Measurements from ENCODE around the gene SAMD4A.

The SAMD4A gene

DNA sequence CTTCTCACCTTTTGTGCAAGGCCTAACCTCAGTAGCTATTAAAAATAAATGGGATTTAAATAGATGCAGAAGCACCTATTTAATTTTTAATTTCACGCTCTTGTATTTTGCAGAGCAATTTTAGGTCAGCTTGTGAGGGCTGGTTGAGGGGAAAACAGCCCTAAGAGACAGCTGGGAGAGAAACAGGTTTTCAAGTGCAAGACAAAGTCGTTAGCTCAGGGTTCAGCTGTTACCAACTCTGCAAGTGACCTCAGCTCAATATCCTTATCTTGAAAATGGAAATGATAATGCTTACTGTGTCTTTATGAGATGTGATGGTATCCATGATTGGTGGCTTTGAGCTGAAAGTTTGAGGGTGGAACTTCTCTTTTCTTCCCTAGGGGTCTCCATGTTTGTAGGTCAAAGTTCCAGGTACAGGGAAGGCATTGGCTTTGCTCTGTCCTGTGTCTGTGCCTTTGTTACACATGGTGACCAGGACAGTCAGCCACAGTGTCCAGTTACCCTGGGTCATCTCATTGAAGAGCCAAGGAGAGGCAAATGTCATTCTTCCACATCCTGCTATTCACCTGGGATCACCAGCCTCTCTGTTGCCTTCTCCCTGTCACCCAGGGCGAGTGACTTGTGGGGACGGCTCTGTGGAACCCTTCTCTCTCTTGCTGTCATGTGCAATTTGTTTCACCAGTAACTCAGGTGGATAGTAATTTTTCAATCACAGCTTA, 100.3 kb downstream of the SAMD4A start:
- Histone ChIP-seq H3K9ac (ENCODE audit: low read length) (no peak overlapping the region), H3K23ac (ENCODE audit: low read length) (no peak overlapping the region), H3K4me1 (ENCODE audit: control insufficient read depth in 1 of 2, insufficient read depth in 2 of 2, low read length in 2 of 2) (peaks cover 23 to 39% of the 10 kb centered on the region in 2 experiments), H2BK120ac (ENCODE audit: insufficient read depth, low read length, poor library complexity) (no peak overlapping the region), H3K4me2 (ENCODE audit: low read length) (no peak overlapping the region), H2BK12ac (ENCODE audit: low read length) (no peak overlapping the region), H4K12ac (ENCODE audit: low read depth, low read length) (no peak overlapping the region), H4K8ac (ENCODE audit: low read depth, low read length) (no peak overlapping the region), H3K79me1 (ENCODE audit: low read length) (peaks cover 20% of the 10 kb centered on the region), H3K4me3 (ENCODE audit: low read depth, low read length) (no peak overlapping the region), H2BK5ac (ENCODE audit: low read depth, low read length, poor library complexity) (no peak overlapping the region), H2AFZ (ENCODE audit: insufficient read depth, low read length, poor library complexity) (no peak overlapping the region), H3K9me3 (ENCODE audit: insufficient read depth, low read depth, low read length) (no peaks in the 10 kb centered on the region), H3K4ac (ENCODE audit: low read depth, low read length) (no peak overlapping the region), H3K18ac (ENCODE audit: low read length) (no peak overlapping the region), H3K14ac (ENCODE audit: low read length) (no peak overlapping the region), H3K27ac (ENCODE audit: low read depth, low read length) (no peak overlapping the region), H3K36me3 (ENCODE audit: control insufficient read depth in 1 of 2, insufficient read depth in 2 of 2, low read length in 2 of 2) (peaks cover 0 to 2% of the 10 kb centered on the region in 2 experiments), H4K91ac (ENCODE audit: low read depth, low read length) (no peak overlapping the region), H3K79me2 (ENCODE audit: control insufficient read depth, insufficient read depth, low read length, poor library complexity) (peaks cover 4% of the 10 kb centered on the region), H2AK5ac (ENCODE audit: low read length) (no peak overlapping the region), H3K27me3 (ENCODE audit: insufficient read depth, low read length) (no peaks in the 10 kb centered on the region)
- no peak for DNase-seq
- WGBS (ENCODE audit: extremely low coverage, insufficient coverage, insufficient read length): no CpG with 5 or more reads among the region's 4 CpGs

DNA sequence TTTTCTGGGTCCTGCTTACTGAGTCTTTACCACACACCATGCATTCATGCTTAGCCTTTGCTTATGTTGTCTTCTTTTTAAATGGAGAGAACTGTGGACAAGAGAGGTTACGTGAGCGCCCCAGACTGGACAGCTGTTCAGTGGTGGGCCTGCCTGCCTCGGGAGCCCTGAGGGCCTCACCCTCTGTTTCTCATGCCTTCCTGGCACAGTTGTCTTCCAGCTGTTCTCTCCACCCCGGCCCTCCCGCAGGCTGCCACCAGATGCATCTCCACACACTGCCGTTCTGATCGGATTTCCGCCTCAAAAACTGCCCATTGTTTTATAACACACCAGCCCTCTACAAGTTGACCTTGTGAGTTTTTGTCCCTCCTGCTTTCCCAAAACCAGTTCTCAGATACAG, 100.8 kb downstream of the SAMD4A start:
- no peak for DNase-seq
- H3K36me3 ChIP-seq (ENCODE audit: control insufficient read depth in 1 of 2, insufficient read depth in 2 of 2, low read length in 2 of 2): peaks cover 0 to 2% of the 10 kb centered on the region in 2 experiments
- peak overlapping the region; percentile 75 for H2AK5ac ChIP-seq (ENCODE audit: low read length)
- H3K27me3 ChIP-seq (ENCODE audit: insufficient read depth, low read length): no peaks in the 10 kb centered on the region
- peak overlapping the region; percentile 62 for H3K14ac ChIP-seq (ENCODE audit: low read length)
- no peak overlapping the region for H2AFZ ChIP-seq (ENCODE audit: insufficient read depth, low read length, poor library complexity)
- peaks cover 20 to 36% of the 10 kb centered on the region in 2 experiments for H3K4me1 ChIP-seq (ENCODE audit: control insufficient read depth in 1 of 2, insufficient read depth in 2 of 2, low read length in 2 of 2)
- peak overlapping the region; percentile 46 for H3K18ac ChIP-seq (ENCODE audit: low read length)
- H2BK120ac ChIP-seq (ENCODE audit: insufficient read depth, low read length, poor library complexity): peak overlapping the region; percentile 58
- no peak overlapping the region for H3K23ac ChIP-seq (ENCODE audit: low read length)
- H3K9ac ChIP-seq (ENCODE audit: low read length): no peak overlapping the region
- peaks cover 18% of the 10 kb centered on the region for H3K79me1 ChIP-seq (ENCODE audit: low read length)
- no peak overlapping the region for H4K12ac ChIP-seq (ENCODE audit: low read depth, low read length)
- no peaks in the 10 kb centered on the region for H3K9me3 ChIP-seq (ENCODE audit: insufficient read depth, low read depth, low read length)
- H3K27ac ChIP-seq (ENCODE audit: low read depth, low read length): no peak overlapping the region
- no peak overlapping the region for H3K4me3 ChIP-seq (ENCODE audit: low read depth, low read length)
- peak overlapping the region; percentile 54 for H2BK12ac ChIP-seq (ENCODE audit: low read length)
- no peak overlapping the region for H3K4me2 ChIP-seq (ENCODE audit: low read length)
- H2BK5ac ChIP-seq (ENCODE audit: low read depth, low read length, poor library complexity): no peak overlapping the region
- H3K79me2 ChIP-seq (ENCODE audit: control insufficient read depth, insufficient read depth, low read length, poor library complexity): peaks cover 4% of the 10 kb centered on the region
- WGBS (ENCODE audit: extremely low coverage, insufficient coverage, insufficient read length): no CpG with 5 or more reads among the region's 8 CpGs
- no peak overlapping the region for H4K8ac ChIP-seq (ENCODE audit: low read depth, low read length)
- H4K91ac ChIP-seq (ENCODE audit: low read depth, low read length): peak overlapping the region; percentile 5
- H3K4ac ChIP-seq (ENCODE audit: low read depth, low read length): peak overlapping the region; percentile 47

DNA sequence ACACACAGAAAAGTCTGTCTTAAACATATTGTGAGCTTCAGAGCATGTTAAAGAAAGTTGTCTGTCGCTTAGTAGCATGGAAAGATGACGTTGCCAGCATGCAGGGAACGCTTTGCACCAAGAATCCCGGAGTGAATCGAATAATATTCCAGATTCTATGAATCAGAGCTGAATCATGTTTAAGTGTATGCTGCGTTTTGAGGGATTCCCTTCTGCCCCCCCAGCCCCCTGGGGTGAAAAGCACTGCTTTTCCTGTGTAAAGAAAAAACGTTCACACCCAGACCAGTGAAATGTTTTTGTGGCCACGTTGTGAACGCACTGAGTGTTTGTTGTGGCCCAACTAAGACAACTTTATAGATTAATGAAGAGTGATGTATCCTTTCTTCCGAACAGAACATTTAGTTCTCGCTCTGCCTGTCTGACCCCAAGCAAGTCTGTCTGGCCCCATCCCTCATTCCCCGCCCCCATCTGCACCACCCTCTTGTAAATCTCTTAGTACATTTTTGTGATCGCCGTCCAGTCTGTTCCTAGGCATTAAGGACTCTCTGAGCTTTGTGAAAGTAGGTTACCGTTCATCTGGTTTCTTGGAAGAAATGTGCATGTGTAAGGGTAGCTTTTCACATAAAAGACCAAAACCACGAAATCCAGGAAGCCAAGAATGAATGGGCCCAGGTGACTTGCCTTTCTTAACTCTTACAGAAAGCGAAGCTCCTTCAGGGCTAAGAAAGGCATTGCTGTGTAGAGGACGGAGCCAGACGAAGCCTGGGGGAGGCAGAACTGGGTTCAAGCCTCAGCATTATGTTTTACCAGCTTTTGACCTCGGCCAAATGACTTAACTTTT, 103.0 kb downstream of the SAMD4A start:
- H3K9me3 ChIP-seq (ENCODE audit: insufficient read depth, low read depth, low read length): no peaks in the 10 kb centered on the region
- no peak overlapping the region for H2BK12ac ChIP-seq (ENCODE audit: low read length)
- no peak overlapping the region for H4K91ac ChIP-seq (ENCODE audit: low read depth, low read length)
- DNase-seq: no peak
- H3K9ac ChIP-seq (ENCODE audit: low read length): no peak overlapping the region
- no peak overlapping the region for H3K4me3 ChIP-seq (ENCODE audit: low read depth, low read length)
- H2BK5ac ChIP-seq (ENCODE audit: low read depth, low read length, poor library complexity): no peak overlapping the region
- H3K18ac ChIP-seq (ENCODE audit: low read length): no peak overlapping the region
- H3K79me2 ChIP-seq (ENCODE audit: control insufficient read depth, insufficient read depth, low read length, poor library complexity): peaks cover 2% of the 10 kb centered on the region
- peaks cover 0 to 2% of the 10 kb centered on the region in 2 experiments for H3K36me3 ChIP-seq (ENCODE audit: control insufficient read depth in 1 of 2, insufficient read depth in 2 of 2, low read length in 2 of 2)
- no peak overlapping the region for H2AFZ ChIP-seq (ENCODE audit: insufficient read depth, low read length, poor library complexity)
- no peak overlapping the region for H4K8ac ChIP-seq (ENCODE audit: low read depth, low read length)
- H3K27ac ChIP-seq (ENCODE audit: low read depth, low read length): peak overlapping the region; percentile 9
- H3K4me2 ChIP-seq (ENCODE audit: low read length): no peak overlapping the region
- H4K12ac ChIP-seq (ENCODE audit: low read depth, low read length): no peak overlapping the region
- H3K14ac ChIP-seq (ENCODE audit: low read length): no peak overlapping the region
- no peak overlapping the region for H2BK120ac ChIP-seq (ENCODE audit: insufficient read depth, low read length, poor library complexity)
- H3K4ac ChIP-seq (ENCODE audit: low read depth, low read length): no peak overlapping the region
- no peak overlapping the region for H3K23ac ChIP-seq (ENCODE audit: low read length)
- H3K27me3 ChIP-seq (ENCODE audit: insufficient read depth, low read length): no peaks in the 10 kb centered on the region
- H3K4me1 ChIP-seq (ENCODE audit: control insufficient read depth in 1 of 2, insufficient read depth in 2 of 2, low read length in 2 of 2): peaks cover 17 to 36% of the 10 kb centered on the region in 2 experiments
- WGBS (ENCODE audit: extremely low coverage, insufficient coverage, insufficient read length): no CpG with 5 or more reads among the region's 20 CpGs
- peaks cover 12% of the 10 kb centered on the region for H3K79me1 ChIP-seq (ENCODE audit: low read length)
- no peak overlapping the region for H2AK5ac ChIP-seq (ENCODE audit: low read length)

DNA sequence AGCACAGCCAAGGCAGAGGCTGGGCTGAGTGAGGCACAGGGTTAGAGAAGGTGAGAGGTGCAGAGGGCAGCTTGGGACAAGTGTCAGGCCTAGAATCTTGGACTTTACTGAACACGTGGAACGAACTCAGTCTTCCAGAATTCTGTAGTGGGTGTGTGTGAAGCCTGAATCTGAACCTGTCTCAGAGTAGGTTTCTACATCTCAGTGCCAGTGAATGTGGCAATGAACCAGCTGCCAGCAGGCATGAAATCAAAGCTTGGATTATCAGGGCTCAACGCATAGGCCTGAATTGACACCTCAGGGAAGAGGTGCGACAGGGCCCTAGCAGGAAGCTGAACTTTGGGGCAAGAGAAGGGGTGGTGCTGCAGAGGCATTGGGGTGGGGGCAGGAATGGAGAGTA, 104.6 kb downstream of the SAMD4A start:
- no peak overlapping the region for H4K8ac ChIP-seq (ENCODE audit: low read depth, low read length)
- no peaks in the 10 kb centered on the region for H3K27me3 ChIP-seq (ENCODE audit: insufficient read depth, low read length)
- no peak overlapping the region for H2BK12ac ChIP-seq (ENCODE audit: low read length)
- no peak overlapping the region for H3K27ac ChIP-seq (ENCODE audit: low read depth, low read length)
- H2AK5ac ChIP-seq (ENCODE audit: low read length): no peak overlapping the region
- no peak overlapping the region for H2AFZ ChIP-seq (ENCODE audit: insufficient read depth, low read length, poor library complexity)
- peak overlapping the region; percentile 60 for H3K18ac ChIP-seq (ENCODE audit: low read length)
- peaks cover 14 to 32% of the 10 kb centered on the region in 2 experiments for H3K4me1 ChIP-seq (ENCODE audit: control insufficient read depth in 1 of 2, insufficient read depth in 2 of 2, low read length in 2 of 2)
- H4K91ac ChIP-seq (ENCODE audit: low read depth, low read length): no peak overlapping the region
- no peak overlapping the region for H4K12ac ChIP-seq (ENCODE audit: low read depth, low read length)
- peaks cover 7% of the 10 kb centered on the region for H3K79me1 ChIP-seq (ENCODE audit: low read length)
- H3K14ac ChIP-seq (ENCODE audit: low read length): peak overlapping the region; percentile 63
- peaks cover 0 to 2% of the 10 kb centered on the region in 2 experiments for H3K36me3 ChIP-seq (ENCODE audit: control insufficient read depth in 1 of 2, insufficient read depth in 2 of 2, low read length in 2 of 2)
- no peak overlapping the region for H3K9ac ChIP-seq (ENCODE audit: low read length)
- H3K4me2 ChIP-seq (ENCODE audit: low read length): no peak overlapping the region
- no peak for DNase-seq
- no CpG with 5 or more reads among the region's 4 CpGs for WGBS (ENCODE audit: extremely low coverage, insufficient coverage, insufficient read length)
- no peak overlapping the region for H3K4me3 ChIP-seq (ENCODE audit: low read depth, low read length)
- H3K4ac ChIP-seq (ENCODE audit: low read depth, low read length): peak overlapping the region; percentile 69
- H3K23ac ChIP-seq (ENCODE audit: low read length): no peak overlapping the region
- peaks cover 2% of the 10 kb centered on the region for H3K79me2 ChIP-seq (ENCODE audit: control insufficient read depth, insufficient read depth, low read length, poor library complexity)
- no peak overlapping the region for H2BK120ac ChIP-seq (ENCODE audit: insufficient read depth, low read length, poor library complexity)
- no peak overlapping the region for H2BK5ac ChIP-seq (ENCODE audit: low read depth, low read length, poor library complexity)
- no peaks in the 10 kb centered on the region for H3K9me3 ChIP-seq (ENCODE audit: insufficient read depth, low read depth, low read length)
